Hepatocyte (in vitro differentiated cells): Measurements from ENCODE around the gene NPR3. TPM values are rescaled to one million over a fixed set of nuclear protein-coding genes. Genes with fewer than 3 reads are reported as not detected.

Experiments used
- DNase-seq: peaks from one replicate; pipeline ENCODE4 v3.0.0-alpha.2; 2016; ENCODE audit warnings: low spot score
- H2AFZ ChIP-seq: fragments of 200-600 bp; sonication (generic); 2 replicates; pipeline ENCODE4 v1.6.0; 2016; ENCODE audit warnings: antibody characterized with exemption, mild to moderate bottlenecking
- H3K27ac ChIP-seq: fragments of 200-600 bp; sonication (generic); 2 replicates; pipeline ENCODE4 v1.5.1; 2016; ENCODE audit warnings: mild to moderate bottlenecking
- H3K27me3 ChIP-seq: fragments of 200-600 bp; sonication (generic); 2 replicates; pipeline ENCODE4 v1.6.1; 2016
- H3K36me3 ChIP-seq: fragments of 200-600 bp; sonication (generic); replicated peaks from 2 replicates; pipeline ENCODE4 v1.5.1; 2016; ENCODE audit warnings: low read depth; ENCODE audit not compliant: insufficient read depth
- H3K4me1 ChIP-seq: fragments of 200-600 bp; sonication (generic); 2 replicates; pipeline ENCODE4 v1.5.1; 2016; ENCODE audit warnings: mild to moderate bottlenecking, moderate library complexity; ENCODE audit not compliant: insufficient read depth
- H3K4me2 ChIP-seq: fragments of 200-600 bp; sonication (generic); 2 replicates; pipeline ENCODE4 v1.6.0; 2016
- H3K4me3 ChIP-seq: fragments of 200-600 bp; sonication (generic); 2 replicates; pipeline ENCODE4 v1.5.1; 2016; ENCODE audit warnings: mild to moderate bottlenecking
- H3K79me2 ChIP-seq: fragments of 200-600 bp; sonication (generic); 2 replicates; pipeline ENCODE4 v1.6.0; 2017; ENCODE audit warnings: mild to moderate bottlenecking
- H3K9me2 ChIP-seq: fragments of 200-600 bp; sonication (generic); replicated peaks from 2 replicates; pipeline ENCODE4 v1.6.0; 2017; ENCODE audit warnings: mild to moderate bottlenecking; ENCODE audit not compliant: insufficient read depth
- H3K9me3 ChIP-seq: fragments of 200-600 bp; sonication (generic); 2 replicates; pipeline ENCODE4 v1.5.1; 2016; ENCODE audit warnings: low read depth, mild to moderate bottlenecking
- H4K20me1 ChIP-seq: fragments of 200-600 bp; sonication (generic); 2 replicates; pipeline ENCODE4 v1.6.0; 2016; ENCODE audit warnings: mild to moderate bottlenecking; ENCODE audit not compliant: insufficient read depth, poor library complexity, severe bottlenecking
- CTCF ChIP-seq: fragments of 200-600 bp; sonication (generic); IDR thresholded peaks from 2 replicates; pipeline ENCODE4 v1.5.1; 2016; ENCODE audit warnings: antibody characterized with exemption, mild to moderate bottlenecking; ENCODE audit not compliant: poor library complexity
- EZH2 ChIP-seq: fragments of 200-600 bp; sonication (generic); IDR thresholded peaks from 2 replicates; pipeline ENCODE4 v1.6.1; 2016; ENCODE audit warnings: antibody characterized with exemption, mild to moderate bottlenecking, borderline replicate concordance
- EZH2phosphoT487 ChIP-seq: fragments of 200-600 bp; sonication (generic); IDR thresholded peaks from one replicate; pipeline ENCODE4 v1.6.1; 2018; ENCODE audit warnings: antibody characterized with exemption, mild to moderate bottlenecking, low read depth, moderate library complexity; ENCODE audit not compliant: unreplicated experiment, severe bottlenecking
- WGBS: methylation state at CpG from one replicate; pipeline ENCODE4 v1.1.6; 2016; ENCODE audit warnings: low lambda C conversion rate; ENCODE audit errors: missing lambda C conversion rate; 5-methylcytosine and 5-hydroxymethylcytosine counted together
- polyA plus RNA-seq: library from polyadenylated mRNA; unstranded; fragments of >200 nt; fragmentation: Nextera tagmentation; extraction: Ambion mirVana; gene quantifications from 2 replicates; pipeline ENCODE4 v1.2.1, GENCODE V29; 2016
- total RNA-seq: library from RNA; depleted of rRNA; stranded (reverse); fragments of >200 nt; gene quantifications from 2 replicates; pipeline ENCODE4 v1.2.3, GENCODE V29; 2014

The NPR3 gene
- total and polyA plus RNA-seq, 2 experiments from 2014 or later = 3.6 to 20.0 TPM

- no peak overlapping the region for H3K27ac ChIP-seq
- no peak overlapping the region for H3K4me3 ChIP-seq
- H3K9me3 ChIP-seq = no peaks in the 10 kb centered on the region
- DNase-seq = no peak
- no peaks in the 10 kb centered on the region for H3K27me3 ChIP-seq
- H4K20me1 ChIP-seq = no peaks in the 10 kb centered on the region
- no peaks in the 10 kb centered on the region for H3K36me3 ChIP-seq
- TF ChIP-seq EZH2phosphoT487 = no peak
- no peak for TF ChIP-seq CTCF
- no peak for TF ChIP-seq EZH2
- H3K79me2 ChIP-seq = no peaks in the 10 kb centered on the region
- H3K9me2 ChIP-seq = no peaks in the 10 kb centered on the region
- H3K4me2 ChIP-seq = no peak overlapping the region
- no peak overlapping the region for H2AFZ ChIP-seq
- WGBS = 89% methylated on average over 8 of the region's 8 CpGs
- H3K4me1 ChIP-seq = no peaks in the 10 kb centered on the region
Measured at GRCh38 chr5:32734827-32735378, 23.8 kb downstream of the NPR3 start.

GRCh38 chr5:32735512-32735911 lies 24.4 kb downstream of the NPR3 start:
- Histone ChIP-seq H3K4me2 (no peak overlapping the region), H3K79me2 (no peaks in the 10 kb centered on the region), H3K27me3 (no peaks in the 10 kb centered on the region), H3K4me3 (no peak overlapping the region), H3K36me3 (no peaks in the 10 kb centered on the region), H4K20me1 (no peaks in the 10 kb centered on the region), H2AFZ (no peak overlapping the region), H3K4me1 (no peaks in the 10 kb centered on the region), H3K9me2 (no peaks in the 10 kb centered on the region), H3K27ac (no peak overlapping the region), H3K9me3 (no peaks in the 10 kb centered on the region)
- WGBS = 83% methylated on average over 5 of the region's 5 CpGs
- DNase-seq = no peak
- no peak for TF ChIP-seq EZH2
- TF ChIP-seq EZH2phosphoT487 = no peak
- no peak for TF ChIP-seq CTCF

DNA sequence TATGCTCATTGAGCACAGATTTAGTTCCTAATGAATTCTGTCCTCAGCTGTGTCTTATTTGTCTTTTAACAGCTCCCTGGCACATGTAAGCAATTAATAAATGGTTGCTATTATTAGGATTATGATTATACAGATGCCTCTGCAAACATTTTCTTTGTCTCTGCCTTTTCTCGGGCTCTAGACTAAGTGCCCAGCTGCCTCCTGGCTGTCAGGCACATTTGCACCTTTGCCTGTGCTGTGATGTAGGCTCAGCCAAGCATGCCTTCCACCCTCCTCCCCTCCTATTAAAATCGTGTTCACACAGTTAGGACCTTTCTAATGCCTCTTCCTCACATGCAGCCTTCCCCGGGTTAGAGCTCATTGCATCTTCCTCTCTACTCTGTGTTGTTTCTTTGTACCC lies 25.7 kb downstream of the NPR3 start:
- WGBS = 85% methylated on average over 3 of the region's 3 CpGs
- no peaks in the 10 kb centered on the region for H3K9me2 ChIP-seq
- H2AFZ ChIP-seq = no peak overlapping the region

More for the DNA sequence above, 25.7 kb downstream of the NPR3 start:
- H3K9me3 ChIP-seq = no peaks in the 10 kb centered on the region
- H3K79me2 ChIP-seq = no peaks in the 10 kb centered on the region
- H3K4me2 ChIP-seq = no peak overlapping the region
- H3K36me3 ChIP-seq = no peaks in the 10 kb centered on the region
- no peak for TF ChIP-seq EZH2
- TF ChIP-seq EZH2phosphoT487 = no peak
- TF ChIP-seq CTCF = no peak
- H3K4me3 ChIP-seq = no peak overlapping the region
- no peaks in the 10 kb centered on the region for H4K20me1 ChIP-seq
- DNase-seq = no peak
- no peaks in the 10 kb centered on the region for H3K4me1 ChIP-seq
- no peaks in the 10 kb centered on the region for H3K27me3 ChIP-seq
- H3K27ac ChIP-seq = no peak overlapping the region
